HG03064 (cell line): ENCODE results near the gene TAC3.
"Not testable (repeated sequence)": the region's sequence is repeated elsewhere in the genome, so short reads cannot be mapped to it uniquely, and the experiment has no call there.

Experiments used
- ATAC-seq: cut with Tn5 transposase; IDR thresholded peaks from one replicate; pipeline ENCODE4 v1.9.1; 2021; ENCODE audit warnings: low read depth; ENCODE audit not compliant: unreplicated experiment

Gene TAC3

DNA sequence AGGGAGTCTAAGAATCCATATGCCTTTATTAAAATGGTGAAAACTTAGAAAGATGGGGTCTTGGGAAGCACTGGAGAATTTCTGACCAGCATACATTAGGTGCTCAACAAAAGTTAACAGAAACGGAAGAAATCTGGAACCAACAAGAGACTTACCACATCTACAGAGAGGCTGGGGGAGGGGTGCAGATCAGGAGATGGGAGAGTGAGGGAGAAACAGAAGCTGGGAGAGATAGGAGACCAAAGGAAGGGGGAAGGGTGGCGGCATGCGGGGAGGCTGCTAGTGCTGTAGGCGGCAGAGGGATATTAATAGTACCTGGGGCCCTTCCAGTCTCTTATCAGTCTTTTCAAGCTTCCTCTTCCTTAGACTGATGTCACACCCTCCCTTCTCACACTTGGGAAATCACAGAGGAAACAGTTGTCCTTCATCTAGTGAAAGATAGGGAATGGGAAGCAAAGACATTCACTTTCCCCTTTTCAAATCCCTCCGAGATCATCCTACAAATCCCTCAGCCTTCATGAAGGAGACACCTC is 28.1 kb downstream of the TAC3 start:
- no peak for ATAC-seq

DNA sequence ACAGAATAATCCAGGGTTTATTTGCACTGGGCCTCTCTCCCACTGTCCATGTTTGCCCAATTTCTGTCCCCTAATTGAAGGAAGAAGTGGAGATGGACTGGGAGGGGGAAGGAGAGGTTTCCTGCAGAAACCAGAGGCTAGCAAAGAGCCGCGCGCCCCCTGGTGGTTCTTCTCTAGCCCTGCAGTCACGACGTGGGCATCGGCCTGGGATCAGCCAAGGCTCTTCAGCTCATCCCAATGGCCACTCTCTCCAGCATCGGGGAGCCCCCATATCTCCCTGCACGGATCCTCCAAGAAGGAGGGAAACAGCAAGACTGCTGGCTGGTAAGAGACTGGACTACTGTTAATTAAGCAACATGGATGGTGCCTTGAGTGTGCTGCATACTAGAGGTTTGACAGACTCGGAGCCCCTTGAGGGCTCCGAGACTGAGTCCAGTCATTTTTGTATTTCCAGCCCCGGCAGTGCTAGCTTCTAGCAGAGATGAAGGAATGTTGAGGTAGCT is 28.7 kb downstream of the TAC3 start:
- no peak for ATAC-seq

DNA sequence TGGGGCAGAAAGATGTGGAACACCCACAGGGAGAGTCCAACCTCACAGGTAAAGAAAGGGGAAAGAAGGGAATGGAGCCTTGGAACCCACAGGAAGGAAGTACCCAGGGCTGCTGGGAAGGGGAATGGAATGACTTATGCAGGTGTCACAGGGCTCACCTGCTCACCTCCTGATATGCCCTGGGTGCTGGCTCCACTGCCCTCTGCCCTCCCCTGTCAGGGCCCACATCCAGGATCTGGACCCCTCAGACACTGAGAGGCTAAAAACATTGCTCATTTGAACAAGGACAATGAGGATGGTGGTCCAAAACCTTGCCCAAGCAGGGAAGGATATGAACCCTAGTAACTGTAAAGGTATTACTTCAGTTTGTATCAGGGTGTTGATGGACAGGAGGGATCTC is 29.3 kb downstream of the TAC3 start:
- no peak for ATAC-seq

DNA sequence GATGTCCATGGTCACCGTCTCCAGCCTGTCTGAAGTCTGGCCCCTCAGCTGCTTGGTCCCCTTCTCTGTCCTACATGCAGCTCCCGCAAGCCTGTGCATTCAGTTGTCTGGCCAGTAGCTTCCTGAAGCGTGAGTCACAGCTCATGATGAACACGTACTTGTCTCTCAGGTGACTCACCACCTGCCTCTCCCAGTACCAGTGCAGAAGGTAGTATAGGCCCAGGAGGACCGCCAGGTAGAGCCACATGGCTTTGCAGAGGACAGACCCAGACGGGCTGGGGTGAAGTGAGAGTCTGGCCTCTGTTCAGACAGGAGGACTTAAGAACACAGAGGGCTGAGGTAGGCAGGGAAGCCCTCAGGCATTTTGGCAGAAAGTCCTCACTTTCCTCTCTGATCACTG is 30.6 kb downstream of the TAC3 start:
- not testable (repeated sequence) for ATAC-seq

DNA sequence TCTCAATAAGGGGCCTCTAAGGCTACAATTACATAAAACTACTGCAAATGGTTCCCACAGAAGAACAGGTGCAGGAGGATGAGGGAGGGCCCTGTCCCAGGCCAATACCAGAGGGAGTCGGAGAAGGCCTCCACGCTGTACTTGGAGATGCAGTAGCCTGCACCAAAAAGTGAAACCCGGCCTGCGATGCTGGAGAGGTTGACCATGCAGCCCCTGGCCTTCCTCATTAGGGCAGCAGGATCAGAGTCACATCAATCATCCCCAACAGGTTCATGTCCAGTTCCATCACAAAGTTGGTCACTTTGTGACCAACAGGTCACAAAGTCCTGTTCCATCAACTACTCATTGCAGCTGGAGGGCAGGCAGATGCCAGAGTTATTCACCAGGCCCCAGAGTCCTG is 32.9 kb downstream of the TAC3 start:
- no peak for ATAC-seq

DNA sequence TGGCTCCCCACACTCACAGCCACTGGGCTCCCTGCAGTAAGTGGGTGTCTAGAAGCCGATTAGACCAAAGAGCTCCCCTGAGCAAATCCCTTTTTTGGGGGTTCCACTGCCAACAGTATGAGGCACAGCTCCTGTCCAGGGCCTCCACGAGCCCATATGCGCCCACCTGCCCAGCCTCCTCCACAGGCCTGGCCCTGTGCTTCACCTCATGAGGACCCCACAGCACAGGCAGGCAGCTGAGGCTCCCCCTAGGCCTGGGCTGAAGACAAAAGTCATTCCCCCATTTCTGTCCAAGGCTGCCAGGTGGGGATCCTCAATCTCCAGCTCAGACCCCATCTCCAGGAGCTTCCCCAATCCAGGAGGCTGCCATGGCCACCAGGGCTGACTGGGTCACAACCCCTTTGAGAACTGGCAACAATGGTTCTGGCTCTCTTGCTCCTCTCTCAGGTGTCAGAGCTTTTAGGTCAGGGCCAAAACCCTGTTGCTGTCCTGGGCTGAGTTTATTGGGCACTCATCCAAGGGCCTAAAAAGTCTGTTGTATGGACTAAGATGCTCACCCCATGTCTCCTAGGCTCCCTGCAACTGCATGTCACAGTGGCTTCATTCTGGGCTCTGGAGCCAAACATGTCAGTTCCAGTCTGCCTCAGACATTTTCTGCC is 33.6 kb downstream of the TAC3 start:
- ATAC-seq: not testable (repeated sequence)

DNA sequence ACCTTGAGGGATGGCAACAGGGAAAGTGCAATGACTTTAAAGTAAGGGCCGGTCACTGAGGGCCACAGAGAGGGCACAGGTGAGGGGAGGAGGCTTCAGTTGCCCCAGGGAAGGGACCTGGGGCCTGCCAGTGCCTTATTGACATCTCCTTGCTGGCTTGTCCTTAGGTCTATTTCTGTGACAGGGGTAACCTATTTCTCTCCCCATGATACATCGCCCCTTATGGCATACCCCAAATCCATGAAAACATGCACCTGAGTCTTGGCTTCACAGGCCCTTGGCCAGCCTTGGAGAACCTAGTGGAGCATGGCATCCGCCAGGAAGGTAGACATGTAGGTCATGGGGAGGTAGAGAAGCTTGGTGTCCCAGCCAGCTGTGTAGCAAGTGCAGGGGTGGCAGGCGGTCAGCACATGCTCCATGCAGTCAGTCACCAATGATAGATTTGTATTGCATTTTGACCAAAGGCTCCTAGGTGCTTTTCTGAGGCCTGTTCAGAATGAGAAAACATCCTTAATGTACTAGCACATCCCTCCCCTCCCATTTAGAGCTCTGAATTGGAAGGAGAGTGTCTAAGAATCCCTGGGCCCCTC is 35.3 kb downstream of the TAC3 start:
- no peak for ATAC-seq

DNA sequence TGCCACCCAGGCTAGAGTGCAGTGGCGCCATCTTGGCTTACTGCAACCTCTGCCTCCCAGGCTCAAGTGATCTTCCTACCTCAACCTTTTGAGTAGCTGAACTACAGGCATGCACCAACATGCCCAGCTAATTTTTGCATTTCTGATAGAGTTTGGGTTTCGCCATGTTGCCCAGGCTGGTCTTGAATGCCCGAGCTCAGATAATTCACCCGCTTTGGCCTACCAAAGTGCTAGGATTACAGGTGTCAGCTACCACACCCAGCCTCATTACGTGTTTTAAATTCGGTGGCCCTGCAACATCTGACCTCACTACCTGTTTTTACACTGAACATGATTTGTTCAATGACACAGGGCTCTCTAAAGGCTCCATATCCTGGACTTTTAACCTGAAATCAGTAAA is 36.1 kb downstream of the TAC3 start:
- ATAC-seq: no peak

DNA sequence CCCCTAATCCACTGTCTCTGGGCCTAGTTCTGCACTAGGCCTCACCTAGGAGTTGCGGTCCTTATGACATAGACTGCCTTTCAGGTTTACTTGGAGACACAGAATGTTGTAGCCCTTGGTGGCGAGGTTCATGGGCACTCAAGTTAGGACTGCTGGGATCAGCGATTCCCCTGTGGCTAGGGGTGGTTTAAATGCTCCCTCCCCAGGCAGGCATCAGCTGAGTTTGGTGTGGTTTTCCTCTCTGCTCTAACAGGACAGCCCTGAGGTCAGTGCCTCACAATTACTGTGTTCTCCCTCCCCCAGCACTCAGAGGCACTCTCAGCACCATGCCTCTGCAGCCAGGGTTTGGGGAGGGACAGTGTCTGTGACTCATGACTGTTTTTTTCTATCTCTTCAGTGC is 36.7 kb downstream of the TAC3 start:
- no peak for ATAC-seq

DNA sequence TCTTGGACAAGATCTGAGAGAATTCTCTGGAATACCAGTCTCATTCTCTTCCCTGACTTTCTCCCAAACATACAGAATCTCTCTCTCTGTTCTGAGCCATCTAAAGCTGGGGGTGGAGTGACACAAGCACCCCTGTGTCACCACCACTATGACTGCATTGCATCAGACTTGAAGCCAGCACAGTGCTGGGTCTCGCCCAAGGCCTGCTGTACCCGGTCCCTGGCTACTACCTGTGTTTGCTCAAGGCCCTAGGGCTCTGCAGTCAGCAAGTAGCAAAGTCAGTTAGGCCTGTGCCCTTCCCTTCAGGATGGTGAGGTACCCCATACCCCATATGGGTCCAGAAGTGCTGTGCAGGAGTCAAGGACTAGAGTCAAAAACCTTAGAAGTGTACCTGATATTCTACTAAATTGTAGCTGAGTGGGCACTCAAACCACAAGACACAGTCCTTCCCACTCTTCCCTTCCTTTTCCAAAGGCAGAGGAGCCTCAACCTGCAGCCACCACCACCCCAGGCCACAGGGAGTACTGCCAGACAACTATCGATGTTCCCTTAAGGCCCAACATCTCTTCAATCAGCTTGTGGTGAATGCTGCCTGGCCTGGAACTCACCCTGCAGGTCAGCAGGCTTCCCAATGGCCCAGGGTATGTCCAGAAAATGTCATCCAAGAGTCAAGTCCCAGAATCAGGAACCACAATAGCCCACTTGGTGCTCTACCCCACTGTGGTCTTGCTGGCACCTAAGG is 37.8 kb downstream of the TAC3 start:
- ATAC-seq: no peak

DNA sequence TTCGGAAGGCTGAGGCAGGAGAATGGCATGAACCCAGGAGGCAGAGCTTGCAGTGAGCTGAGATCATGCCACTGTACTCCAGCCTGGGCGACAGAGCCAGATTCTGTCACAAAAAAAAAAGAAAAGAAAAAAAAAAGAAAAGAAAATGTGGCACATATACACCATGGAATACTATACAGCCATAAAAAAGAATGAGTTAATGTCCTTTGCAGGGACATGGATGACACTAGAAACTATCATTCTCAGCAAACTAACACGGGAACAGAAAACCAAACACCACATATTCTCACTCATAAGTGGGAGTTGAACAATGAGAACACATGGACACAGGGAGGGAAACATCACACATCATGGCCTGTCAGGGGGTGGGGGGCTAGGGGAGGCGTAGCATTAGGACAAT is 39.0 kb downstream of the TAC3 start:
- not testable (repeated sequence) for ATAC-seq

DNA sequence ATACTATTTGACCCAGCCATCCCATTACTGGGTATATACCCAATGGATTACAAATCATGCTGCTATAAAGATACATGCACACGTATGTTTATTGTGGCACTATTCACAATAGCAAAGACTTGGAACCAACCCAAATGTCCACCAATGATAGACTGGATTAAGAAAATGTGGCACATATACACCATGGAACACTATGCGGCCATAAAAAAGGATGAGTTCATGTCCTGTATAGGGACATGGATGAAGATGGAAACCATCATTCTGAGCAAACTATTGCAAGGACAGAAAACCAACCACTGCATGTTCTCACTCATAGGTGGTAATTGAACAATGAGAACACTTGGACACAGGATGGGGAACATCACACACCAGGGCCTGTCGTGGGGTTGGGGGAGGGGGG is 42.1 kb downstream of the TAC3 start:
- not testable (repeated sequence) for ATAC-seq

DNA sequence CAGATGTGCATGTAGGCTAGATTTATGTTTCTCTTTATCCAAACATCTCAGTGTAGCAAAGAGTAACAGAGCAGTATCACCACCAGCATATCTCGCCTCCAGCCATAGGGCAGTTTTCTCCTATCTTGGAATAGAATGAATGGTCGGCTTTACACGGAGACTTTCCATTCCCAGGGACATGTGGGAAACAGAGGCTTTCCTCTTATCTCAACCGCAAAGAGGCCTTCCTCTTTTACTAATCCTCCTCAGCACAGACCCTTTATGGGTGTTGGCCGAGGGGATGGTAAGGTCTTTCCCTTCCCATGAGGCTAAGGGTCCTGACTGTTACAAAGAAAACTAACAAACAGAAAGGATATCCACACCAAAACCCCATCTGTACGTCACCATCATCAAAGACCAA is 47.4 kb downstream of the TAC3 start:
- not testable (repeated sequence) for ATAC-seq

DNA sequence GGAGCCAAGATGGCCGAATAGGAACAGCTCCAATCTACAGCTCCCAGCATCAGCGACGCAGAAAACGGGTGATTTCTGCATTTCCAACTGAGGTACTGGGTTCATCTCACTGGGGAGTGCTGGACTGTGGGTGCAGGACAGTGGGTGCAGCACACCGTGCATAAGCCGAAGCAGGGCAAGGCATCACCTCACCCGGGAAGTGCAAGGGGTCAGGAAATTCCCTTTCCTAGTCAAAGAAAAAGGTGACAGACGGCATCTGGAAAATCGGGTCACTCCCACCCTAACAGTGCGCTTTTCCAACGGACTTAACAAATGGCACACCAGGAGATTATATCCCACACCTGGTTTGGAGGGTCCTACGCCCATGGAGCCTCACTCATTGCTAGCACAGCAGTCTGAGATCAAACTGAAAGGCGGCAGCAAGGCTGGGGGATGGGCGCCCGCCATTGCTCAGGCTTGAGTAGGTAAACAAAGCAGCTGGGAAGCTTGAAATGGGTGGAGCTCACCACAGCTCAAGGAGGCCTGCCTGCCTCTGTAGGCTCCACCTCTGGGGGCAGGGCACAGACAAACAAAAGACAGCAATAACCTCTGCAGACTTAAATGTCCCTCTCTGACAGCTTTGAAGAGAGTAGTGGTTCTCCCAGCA is 50.2 kb downstream of the TAC3 start:
- not testable (repeated sequence) for ATAC-seq

DNA sequence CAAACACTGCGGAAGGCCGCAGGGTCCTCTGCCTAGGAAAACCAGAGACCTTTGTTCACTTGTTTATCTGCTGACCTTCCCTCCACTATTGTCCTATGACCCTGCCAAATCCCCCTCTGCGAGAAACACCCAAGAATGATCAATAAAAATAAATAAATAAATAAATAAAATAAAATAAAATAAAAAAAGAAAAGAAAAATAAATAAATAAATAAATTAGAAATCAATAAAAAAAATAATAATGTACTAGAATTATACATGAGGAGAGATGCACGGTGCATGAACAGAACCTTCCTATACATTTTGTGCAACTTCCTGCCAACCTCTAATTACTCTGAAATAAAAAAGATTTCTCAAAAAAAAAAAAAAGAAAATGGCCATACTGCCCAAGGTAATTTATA is 51.2 kb downstream of the TAC3 start:
- not testable (repeated sequence) for ATAC-seq

DNA sequence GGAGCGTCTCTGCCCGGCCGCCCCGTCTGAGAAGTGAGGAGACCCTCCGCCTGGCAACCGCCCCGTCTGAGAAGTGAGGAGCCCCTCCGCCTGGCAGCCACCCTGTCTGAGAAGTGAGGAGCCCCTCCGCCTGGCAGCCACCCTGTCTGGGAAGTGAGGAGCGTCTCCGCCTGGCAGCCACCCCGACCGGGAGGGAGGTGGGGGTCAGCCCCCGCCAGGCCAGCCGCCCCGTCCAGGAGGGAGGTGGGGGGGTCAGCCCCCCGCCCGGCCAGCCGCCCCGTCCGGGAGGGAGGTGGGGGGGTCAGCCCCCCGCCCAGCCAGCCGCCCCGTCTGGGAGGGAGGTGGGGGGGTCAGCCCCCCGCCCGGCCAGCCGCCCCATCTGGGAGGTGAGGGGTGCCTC is 52.8 kb downstream of the TAC3 start:
- ATAC-seq: not testable (repeated sequence)

DNA sequence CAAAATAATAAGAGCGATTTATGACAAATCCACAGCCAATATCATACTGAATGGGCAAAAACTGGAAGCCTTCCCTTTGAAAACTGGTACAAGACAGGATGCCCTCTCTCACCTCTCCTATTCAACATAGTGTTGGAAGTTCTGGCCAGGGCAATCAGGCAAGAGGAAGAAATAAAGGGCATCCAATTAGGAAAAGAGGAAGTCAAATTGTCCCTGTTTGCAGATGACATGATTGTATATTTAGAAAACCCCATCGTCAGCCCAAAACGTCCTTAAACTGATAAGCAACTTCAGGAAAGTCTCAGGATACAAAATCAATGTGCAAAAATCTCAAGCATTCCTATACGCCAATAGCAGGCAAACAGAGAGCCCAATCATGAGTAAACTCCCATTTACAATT is 54.1 kb downstream of the TAC3 start:
- not testable (repeated sequence) for ATAC-seq
